Osteoblast (primary cell): ENCODE measurements around the gene DDX1. TPM values are rescaled to one million over a fixed set of nuclear protein-coding genes. Genes with fewer than 3 reads are reported as not detected.

ENCODE experiments used
- DNase-seq: peaks from one replicate; pipeline ENCODE4 v3.0.0; 2011; ENCODE audit warnings: low spot score, mixed read lengths; ENCODE audit not compliant: insufficient read length; ENCODE audit errors: missing footprints
- H2AFZ ChIP-seq: 2 replicates; pipeline ENCODE4 v1.6.0; 2011; ENCODE audit warnings: mild to moderate bottlenecking, low read length
- H3K27ac ChIP-seq: 2 replicates; pipeline ENCODE4 v1.5.1; 2011; ENCODE audit warnings: mild to moderate bottlenecking, low read depth, low read length, moderate library complexity
- H3K27me3 ChIP-seq: 2 replicates; pipeline ENCODE4 v1.6.0; 2012; ENCODE audit warnings: mild to moderate bottlenecking, control low read depth, inconsistent platforms, low read length, moderate library complexity; ENCODE audit not compliant: insufficient read depth
- H3K36me3 ChIP-seq: 2 replicates; pipeline ENCODE4 v1.5.1; 2011; ENCODE audit warnings: mild to moderate bottlenecking, low read length, control low read depth, moderate library complexity; ENCODE audit not compliant: insufficient read depth
- H3K4me1 ChIP-seq: 2 replicates; pipeline ENCODE4 v1.5.1; 2011; ENCODE audit warnings: mild to moderate bottlenecking, low read length, control low read depth, moderate library complexity; ENCODE audit not compliant: insufficient read depth
- H3K4me2 ChIP-seq: 2 replicates; pipeline ENCODE4 v1.6.0; 2011; ENCODE audit warnings: mild to moderate bottlenecking, low read length; ENCODE audit not compliant: insufficient read depth
- H3K4me3 ChIP-seq: fragments of 200-600 bp; sonication (generic); 3 replicates; pipeline ENCODE4 v1.5.1; 2012; ENCODE audit warnings: mild to moderate bottlenecking, low read length, inconsistent platforms; ENCODE audit not compliant: insufficient read depth
- H3K79me2 ChIP-seq: 2 replicates; pipeline ENCODE4 v1.6.0; 2012; ENCODE audit warnings: mild to moderate bottlenecking, low read length, control low read depth, inconsistent platforms; ENCODE audit not compliant: insufficient read depth
- H3K9me3 ChIP-seq: 2 replicates; pipeline ENCODE4 v1.5.1; 2011; ENCODE audit warnings: low read depth, low read length, control low read depth
- H4K20me1 ChIP-seq: 2 replicates; pipeline ENCODE4 v1.6.0; 2012; ENCODE audit warnings: mild to moderate bottlenecking, low read length, control low read depth; ENCODE audit not compliant: insufficient read depth
- total RNA-seq: library from RNA; depleted of rRNA; stranded (reverse); fragments of >200 nt; gene quantifications from 2 replicates; pipeline ENCODE4 v1.2.3, GENCODE V29; 2012
- TF ChIP-seq, protein P1 (sequence below): IDR thresholded peaks from 2 replicates; pipeline ENCODE4 v1.5.1; 2011; ENCODE audit warnings: mild to moderate bottlenecking, low read depth, low read length, moderate library complexity; ENCODE audit errors: extremely low read depth

Gene DDX1
- total RNA-seq, 1 donor: 76.0 TPM

DNA sequence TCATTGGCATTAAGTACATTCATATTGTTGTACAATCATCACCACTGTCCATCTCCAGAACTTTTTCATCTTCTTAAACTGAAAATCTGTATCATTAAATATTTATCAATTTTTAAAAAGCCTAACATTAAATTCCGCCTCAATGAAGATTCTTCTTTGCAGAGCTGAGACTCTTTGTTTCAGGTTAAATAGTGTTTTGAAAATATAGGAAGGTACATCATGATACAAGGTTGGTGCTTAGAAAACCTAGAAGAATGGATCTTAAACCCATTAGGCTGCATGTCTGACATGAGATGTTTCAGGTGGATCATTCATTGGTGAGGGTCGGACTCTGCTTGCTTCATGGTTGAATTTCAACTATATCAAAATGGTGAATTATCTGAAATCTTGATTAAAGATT, 30.5 kb downstream of the DDX1 start:
- Histone ChIP-seq H3K79me2 (no peaks in the 10 kb centered on the region), H2AFZ (no peak overlapping the region), H3K4me3 (no peak overlapping the region), H3K9me3 (no peaks in the 10 kb centered on the region), H3K27ac (no peak overlapping the region), H3K4me1 (no peaks in the 10 kb centered on the region), H3K36me3 (peaks cover 79% of the 10 kb centered on the region), H4K20me1 (no peaks in the 10 kb centered on the region), H3K27me3 (no peaks in the 10 kb centered on the region), H3K4me2 (no peak overlapping the region)
- DNase-seq: no peak
- TF ChIP-seq, protein P1, sequence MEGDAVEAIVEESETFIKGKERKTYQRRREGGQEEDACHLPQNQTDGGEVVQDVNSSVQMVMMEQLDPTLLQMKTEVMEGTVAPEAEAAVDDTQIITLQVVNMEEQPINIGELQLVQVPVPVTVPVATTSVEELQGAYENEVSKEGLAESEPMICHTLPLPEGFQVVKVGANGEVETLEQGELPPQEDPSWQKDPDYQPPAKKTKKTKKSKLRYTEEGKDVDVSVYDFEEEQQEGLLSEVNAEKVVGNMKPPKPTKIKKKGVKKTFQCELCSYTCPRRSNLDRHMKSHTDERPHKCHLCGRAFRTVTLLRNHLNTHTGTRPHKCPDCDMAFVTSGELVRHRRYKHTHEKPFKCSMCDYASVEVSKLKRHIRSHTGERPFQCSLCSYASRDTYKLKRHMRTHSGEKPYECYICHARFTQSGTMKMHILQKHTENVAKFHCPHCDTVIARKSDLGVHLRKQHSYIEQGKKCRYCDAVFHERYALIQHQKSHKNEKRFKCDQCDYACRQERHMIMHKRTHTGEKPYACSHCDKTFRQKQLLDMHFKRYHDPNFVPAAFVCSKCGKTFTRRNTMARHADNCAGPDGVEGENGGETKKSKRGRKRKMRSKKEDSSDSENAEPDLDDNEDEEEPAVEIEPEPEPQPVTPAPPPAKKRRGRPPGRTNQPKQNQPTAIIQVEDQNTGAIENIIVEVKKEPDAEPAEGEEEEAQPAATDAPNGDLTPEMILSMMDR: no peak

DNA sequence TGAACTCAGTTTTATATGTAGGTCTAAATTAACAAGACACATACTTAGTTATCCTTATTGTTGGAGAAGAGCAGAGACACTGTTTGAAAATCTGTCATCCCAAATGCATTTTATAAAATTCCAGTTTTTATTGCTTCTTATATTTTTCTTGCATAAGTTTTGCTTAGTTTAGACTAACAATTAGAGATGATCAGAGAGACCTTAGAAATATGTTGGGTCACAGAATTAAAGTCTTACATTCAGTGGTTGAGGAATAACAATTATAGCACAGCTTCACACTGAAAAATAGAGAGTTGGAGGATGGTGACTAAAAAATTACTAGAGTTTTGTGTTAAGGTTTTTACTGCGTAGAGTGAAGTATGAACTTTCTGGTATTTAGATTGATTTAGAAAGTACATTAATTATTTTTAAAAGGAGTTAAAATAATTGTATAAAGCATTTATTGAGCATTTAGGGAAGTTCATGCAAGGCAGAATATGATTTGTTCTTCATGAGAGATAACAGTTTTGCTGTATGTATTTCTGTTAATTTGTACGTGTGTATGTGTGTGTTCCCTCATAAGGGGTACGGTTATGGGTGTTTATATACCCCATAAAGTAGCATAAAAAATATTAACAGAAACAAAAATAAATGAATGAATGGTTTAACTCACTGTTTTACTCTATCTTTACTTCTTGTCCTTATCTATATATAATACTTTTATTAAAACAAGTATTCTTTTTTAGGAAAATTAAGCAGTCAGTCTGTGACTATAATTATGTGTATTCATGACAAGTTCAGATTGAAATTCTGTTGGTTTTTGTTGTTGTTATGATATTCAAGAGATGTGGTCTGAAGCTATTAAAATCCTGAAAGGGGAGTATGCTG, 31.2 kb downstream of the DDX1 start:
- DNase-seq: no peak
- H3K27me3 ChIP-seq: no peaks in the 10 kb centered on the region
- no peaks in the 10 kb centered on the region for H3K79me2 ChIP-seq
- no peaks in the 10 kb centered on the region for H3K9me3 ChIP-seq
- H3K4me1 ChIP-seq: no peaks in the 10 kb centered on the region
- no peaks in the 10 kb centered on the region for H4K20me1 ChIP-seq
- H3K4me2 ChIP-seq: no peak overlapping the region
- TF ChIP-seq, protein P1: no peak
- H2AFZ ChIP-seq: no peak overlapping the region
- H3K27ac ChIP-seq: no peak overlapping the region
- H3K4me3 ChIP-seq: no peak overlapping the region
- H3K36me3 ChIP-seq: peaks cover 83% of the 10 kb centered on the region

DNA sequence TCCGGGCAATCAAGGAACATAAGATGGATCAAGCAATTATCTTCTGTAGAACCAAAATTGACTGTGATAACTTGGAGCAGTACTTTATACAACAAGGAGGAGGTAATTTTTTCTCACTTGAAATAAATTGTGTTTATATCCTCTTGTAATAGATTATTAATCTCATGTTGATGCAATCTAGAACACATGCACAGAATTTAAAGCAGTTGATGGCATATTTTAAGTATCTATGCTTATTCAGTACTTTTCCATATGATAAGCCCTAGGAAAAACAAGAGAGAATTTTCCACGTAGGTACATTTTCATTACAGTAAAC, 31.8 kb downstream of the DDX1 start:
- TF ChIP-seq, protein P1: no peak
- no peak for DNase-seq
- Histone ChIP-seq H2AFZ (no peak overlapping the region), H3K36me3 (peaks cover 83% of the 10 kb centered on the region), H3K79me2 (no peaks in the 10 kb centered on the region), H3K9me3 (no peaks in the 10 kb centered on the region), H3K27me3 (no peaks in the 10 kb centered on the region), H3K4me2 (no peak overlapping the region), H3K4me1 (no peaks in the 10 kb centered on the region), H4K20me1 (no peaks in the 10 kb centered on the region), H3K4me3 (no peak overlapping the region), H3K27ac (no peak overlapping the region)

DNA sequence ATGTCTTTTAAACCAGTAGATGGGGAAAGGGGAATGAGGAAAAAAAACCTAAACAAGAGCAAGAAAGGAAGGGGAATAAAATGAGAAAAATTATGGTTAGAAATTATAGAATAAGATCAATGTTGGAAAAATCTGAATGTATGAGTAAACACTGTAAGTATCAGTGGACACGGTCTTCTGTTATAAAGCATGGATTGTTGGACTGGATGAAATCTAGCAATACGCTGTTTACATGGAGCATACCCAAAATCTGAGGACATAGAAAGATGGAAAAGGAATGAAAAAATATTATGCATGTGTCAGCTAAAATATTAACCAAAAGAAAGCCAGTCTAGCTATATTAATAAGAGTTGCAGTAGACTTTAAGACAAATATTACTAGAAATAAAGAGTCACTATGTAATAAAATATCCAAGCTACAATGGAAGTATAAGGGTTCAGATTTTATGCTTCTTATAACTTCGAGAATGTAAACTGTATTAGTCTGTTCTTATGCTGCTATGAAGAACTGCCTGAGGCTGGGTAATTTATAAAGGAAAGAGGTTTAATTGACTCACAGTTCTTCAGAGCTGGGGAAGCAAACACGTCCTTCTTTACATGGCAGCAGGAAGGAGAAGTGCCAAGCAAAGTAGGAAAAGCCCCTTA, 32.4 kb downstream of the DDX1 start:
- no peak for DNase-seq
- H3K27me3 ChIP-seq: no peaks in the 10 kb centered on the region
- H3K4me3 ChIP-seq: no peak overlapping the region
- H4K20me1 ChIP-seq: no peaks in the 10 kb centered on the region
- H2AFZ ChIP-seq: no peak overlapping the region
- H3K4me1 ChIP-seq: no peaks in the 10 kb centered on the region
- no peaks in the 10 kb centered on the region for H3K79me2 ChIP-seq
- TF ChIP-seq, protein P1: no peak
- no peak overlapping the region for H3K4me2 ChIP-seq
- H3K36me3 ChIP-seq: peaks cover 83% of the 10 kb centered on the region
- H3K9me3 ChIP-seq: no peaks in the 10 kb centered on the region
- H3K27ac ChIP-seq: no peak overlapping the region
